ENCODE measurements around the gene ALDH1L2. TPM values are rescaled to one million over a fixed set of nuclear protein-coding genes. Genes with fewer than 3 reads are reported as not detected.
A peak's percentile ranks its signal among the peaks of the same experiment; 100 is the strongest.

The ALDH1L2 gene
- total RNA-seq, 1 donor, result under 0.01 TPM

GRCh38 chr12:105036937-105037649 lies 47.2 kb downstream of the ALDH1L2 start:
- DNase-seq (ENCODE audit: low read depth in 2 of 3, low spot score in 2 of 3), result peak in 1 of 3 donors; percentile 8

DNA sequence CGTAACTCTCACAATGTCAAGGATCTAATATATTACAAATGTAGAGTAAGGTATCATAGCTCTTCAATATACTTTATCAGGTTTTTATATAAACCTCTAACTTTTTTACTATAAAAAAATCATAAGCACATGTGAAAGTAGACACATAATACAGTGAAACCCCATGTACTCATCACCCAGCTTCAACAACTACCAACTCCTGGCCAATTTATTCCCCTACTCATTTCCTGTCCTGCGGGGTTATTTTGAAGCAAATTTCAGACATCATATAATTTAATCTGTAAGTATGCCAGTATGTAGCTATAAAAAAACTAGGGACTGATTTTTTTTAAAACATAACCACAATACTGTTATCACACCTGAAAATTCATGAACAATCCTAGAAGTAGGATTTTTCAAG lies 50.4 kb downstream of the ALDH1L2 start:
- peak in 1 of 3 donors; percentile 6 for DNase-seq (ENCODE audit: low read depth in 2 of 3, low spot score in 2 of 3)

DNA sequence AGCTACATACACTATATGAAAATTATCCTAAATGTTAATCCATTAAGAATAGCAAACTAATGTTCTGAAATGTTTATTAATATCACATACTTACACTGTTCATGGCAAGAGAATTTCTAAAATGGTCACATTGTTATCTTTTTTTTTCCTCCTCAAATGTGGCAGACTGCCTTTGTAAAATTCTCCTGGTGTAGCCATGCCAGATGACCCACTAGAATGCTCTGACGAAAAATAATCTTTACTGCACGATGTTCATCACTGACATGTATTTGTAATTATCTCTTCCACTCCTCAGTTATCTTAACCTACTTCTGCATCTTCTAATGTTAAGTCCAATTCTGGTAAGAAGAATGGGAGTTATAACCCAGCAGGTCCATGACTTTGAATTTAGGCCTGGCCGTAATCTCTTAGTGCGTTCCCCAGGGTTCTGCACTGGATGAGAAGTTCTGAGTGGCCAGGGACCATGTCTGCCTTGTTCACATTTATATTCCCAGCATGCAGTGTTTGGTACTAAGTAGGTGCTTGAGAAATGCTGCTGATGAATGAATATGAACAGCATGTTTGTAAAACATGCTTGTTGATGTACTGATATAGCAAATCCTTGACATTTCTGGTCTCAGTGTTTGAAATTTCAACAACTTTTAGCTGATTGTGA lies 51.4 kb downstream of the ALDH1L2 start:
- no peak for DNase-seq (ENCODE audit: low read depth in 2 of 3, low spot score in 2 of 3)

GRCh38 chr12:105030820-105031807 lies 53.1 kb downstream of the ALDH1L2 start:
- peak in 1 of 3 donors; percentile 18 for DNase-seq (ENCODE audit: low read depth in 2 of 3, low spot score in 2 of 3)

GRCh38 chr12:105026411-105026810 lies 57.8 kb downstream of the ALDH1L2 start:
- no peak for DNase-seq (ENCODE audit: low read depth in 2 of 3, low spot score in 2 of 3)

- no peak for DNase-seq (ENCODE audit: low read depth in 2 of 3, low spot score in 2 of 3)
These were observed 58.4 kb downstream of the ALDH1L2 start for GRCh38 chr12:105025890-105026289.

- DNase-seq (ENCODE audit: low read depth in 2 of 3, low spot score in 2 of 3), result no peak
These were observed 59.3 kb downstream of the ALDH1L2 start for GRCh38 chr12:105024928-105025327.

- DNase-seq (ENCODE audit: low read depth in 2 of 3, low spot score in 2 of 3), result no peak
These were observed 63.9 kb downstream of the ALDH1L2 start for GRCh38 chr12:105020241-105020962.

DNA sequence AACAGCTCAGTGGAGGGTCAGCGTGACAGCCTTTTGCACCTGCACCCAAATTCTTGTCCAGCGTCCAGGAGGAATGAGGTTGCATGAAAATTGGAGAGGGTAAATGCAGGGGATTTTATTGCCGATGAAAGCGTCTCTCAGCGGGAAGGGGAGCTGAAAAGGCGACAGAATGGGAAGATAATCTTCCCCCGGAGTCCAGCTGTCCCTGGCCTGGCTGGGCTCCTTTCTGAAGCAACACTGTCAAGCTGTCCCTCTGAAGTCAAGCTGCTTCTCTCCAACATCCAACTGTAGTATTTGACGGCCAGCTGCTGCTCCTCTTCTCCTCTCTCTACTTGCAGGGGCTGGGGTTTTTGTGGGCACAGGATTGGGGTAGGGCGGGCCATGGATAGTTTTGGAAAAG lies 65.5 kb downstream of the ALDH1L2 start:
- DNase-seq (ENCODE audit: low read depth in 2 of 3, low spot score in 2 of 3), result no peak

GRCh38 chr12:105018012-105018411 lies 66.2 kb downstream of the ALDH1L2 start:
- no peak for DNase-seq (ENCODE audit: low read depth in 2 of 3, low spot score in 2 of 3)

- no peak for DNase-seq (ENCODE audit: low read depth in 2 of 3, low spot score in 2 of 3)
These were observed 68.7 kb downstream of the ALDH1L2 start for GRCh38 chr12:105015543-105015942.

DNA sequence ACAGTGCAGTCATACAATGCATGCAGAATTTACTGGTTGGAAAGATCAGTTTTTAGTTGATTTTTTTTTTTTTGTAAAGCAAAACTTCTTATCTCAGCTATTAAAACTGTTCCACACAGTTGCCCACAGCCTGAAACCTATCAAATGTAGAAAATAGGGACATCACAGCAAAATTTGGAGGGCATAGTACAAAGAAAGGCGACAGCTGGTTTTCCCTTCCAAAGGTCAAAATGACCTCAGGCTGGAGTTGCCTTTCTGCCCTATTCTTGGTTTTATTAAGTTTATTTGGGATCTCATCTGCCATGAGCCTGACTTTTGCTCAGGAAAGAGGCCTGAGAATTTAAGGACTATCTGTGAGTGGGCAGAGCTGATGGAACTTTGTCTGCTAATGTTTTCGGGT lies 69.7 kb downstream of the ALDH1L2 start:
- no peak for DNase-seq (ENCODE audit: low read depth in 2 of 3, low spot score in 2 of 3)

- no peak for DNase-seq (ENCODE audit: low read depth in 2 of 3, low spot score in 2 of 3)
These were observed 70.4 kb downstream of the ALDH1L2 start for GRCh38 chr12:105013892-105014291.

DNA sequence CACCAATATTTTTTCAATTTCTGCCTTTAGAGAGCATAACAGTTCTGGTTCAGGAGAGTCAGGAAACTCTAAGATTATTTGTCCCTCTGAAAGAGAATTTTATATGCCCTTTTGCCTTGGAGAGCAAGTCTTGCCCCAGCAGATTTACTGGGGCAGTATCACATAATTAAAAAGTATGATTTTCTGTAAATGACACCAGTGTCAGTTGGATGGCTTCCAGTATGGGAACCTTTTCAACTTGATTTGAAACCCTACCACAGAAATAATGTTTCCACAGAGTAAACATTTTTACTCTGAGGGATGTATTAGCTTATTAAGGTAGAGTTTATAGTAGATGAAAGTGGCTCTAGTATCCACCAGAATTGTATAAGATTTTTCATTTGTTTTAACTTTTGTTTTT lies 82.8 kb downstream of the ALDH1L2 start:
- DNase-seq (ENCODE audit: low read depth in 2 of 3, low spot score in 2 of 3), result no peak

- no peak for DNase-seq (ENCODE audit: low read depth in 2 of 3, low spot score in 2 of 3)
These were observed 84.9 kb downstream of the ALDH1L2 start for GRCh38 chr12:104999347-104999685.

DNA sequence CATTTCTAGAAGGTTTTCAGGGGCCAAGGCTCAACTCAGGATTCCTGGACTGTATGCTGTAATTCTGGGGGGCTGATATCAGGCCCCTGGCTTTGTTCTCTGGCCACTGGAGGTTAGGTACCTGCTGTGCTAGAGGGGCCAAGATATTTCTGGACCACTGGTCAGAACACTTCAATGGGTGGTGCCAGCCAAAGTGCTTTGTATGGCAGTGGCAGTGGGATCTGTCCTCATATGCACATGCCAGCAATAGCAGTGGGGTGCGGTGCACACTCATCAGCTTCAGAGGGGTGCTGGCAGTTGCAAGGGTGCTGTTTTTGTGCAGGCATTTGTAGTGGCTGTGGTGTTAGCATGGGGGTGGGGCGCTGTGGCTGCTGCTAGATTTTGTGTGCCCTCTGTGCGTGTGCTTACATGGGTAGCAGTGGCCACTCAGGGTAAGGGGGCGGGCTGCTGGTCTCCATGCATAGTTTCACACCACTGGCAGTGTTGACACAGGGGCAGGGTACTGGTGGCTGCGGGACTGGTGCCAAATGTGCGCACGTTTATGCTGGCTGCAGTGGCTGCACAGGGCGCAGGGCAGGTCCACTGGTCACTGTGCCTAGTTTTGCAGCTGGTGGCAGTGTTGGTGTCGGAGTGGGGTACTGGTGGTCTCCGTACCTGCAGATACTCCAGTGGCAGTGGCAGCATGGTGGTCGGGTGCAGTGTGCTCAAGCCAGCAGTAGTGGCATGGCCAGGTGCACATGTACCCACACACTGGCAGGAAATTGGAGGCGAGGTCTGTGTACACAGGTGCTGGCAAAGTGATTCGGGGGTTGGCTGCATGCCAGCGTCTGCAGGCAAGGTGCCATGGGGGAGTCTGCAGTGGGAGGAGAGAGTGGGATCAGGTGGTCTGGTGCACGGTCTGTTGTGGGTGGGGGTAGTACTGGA lies 85.6 kb downstream of the ALDH1L2 start:
- DNase-seq (ENCODE audit: low read depth in 2 of 3, low spot score in 2 of 3), result no peak

DNA sequence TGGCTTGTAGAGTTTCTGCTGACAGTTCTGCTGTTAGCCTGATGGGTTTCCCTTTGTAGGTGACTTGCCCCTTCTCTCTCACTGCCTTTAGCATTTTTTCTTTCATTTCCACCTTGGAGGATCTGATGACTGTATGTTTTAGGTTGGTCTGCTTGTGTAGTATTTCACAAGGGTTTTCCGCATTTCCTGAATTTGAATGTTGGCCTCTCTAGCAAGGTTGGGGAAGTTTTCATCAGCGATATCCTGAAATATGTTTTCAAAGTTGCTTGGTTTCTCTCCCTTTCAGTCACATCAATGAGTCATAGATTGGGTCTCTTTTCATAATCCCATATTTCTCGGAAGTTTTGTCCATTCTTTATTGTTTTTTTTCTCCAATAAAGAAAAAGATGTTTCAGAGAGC lies 86.7 kb downstream of the ALDH1L2 start:
- no peak for DNase-seq (ENCODE audit: low read depth in 2 of 3, low spot score in 2 of 3)

GRCh38 chr12:104994336-104994735 lies 89.9 kb downstream of the ALDH1L2 start:
- DNase-seq (ENCODE audit: low read depth in 2 of 3, low spot score in 2 of 3), result no peak

- DNase-seq (ENCODE audit: low read depth in 2 of 3, low spot score in 2 of 3), result no peak
These were observed 92.6 kb downstream of the ALDH1L2 start for GRCh38 chr12:104991565-104992128.

Data from hematopoietic multipotent progenitor cell (in vitro differentiated cells).